GM12878 (cell line): ENCODE results near the gene FOXP1. TPM values are rescaled to one million over a fixed set of nuclear protein-coding genes. Genes with fewer than 3 reads are reported as not detected.

Experiments
- ATAC-seq: fragments of 200-7000 bp; cut with Tn5 transposase; 3 replicates; pipeline ENCODE4 v1.9.1; 2020; ENCODE audit warnings: mild to moderate bottlenecking, moderate library complexity
- BruUV-seq: library from RNA; stranded (reverse); fragments of 400-500 nt; replicated peaks from 2 replicates; lab custom pipeline; 2021; lab: Mats Ljungman, UMichigan
- CTCF ChIA-PET: fragments of 300-600 bp; sonication (Branson Sonifier 250); formaldehyde crosslinking; extraction: SDS; loops from one replicate; lab custom pipeline; 2021; ENCODE audit warnings: inconsistent platforms; lab: Yijun Ruan, JAX
- POLR2A ChIA-PET: fragments of 350-600 bp; formaldehyde crosslinking; extraction: SDS; loops from one replicate; lab custom pipeline; 2021; ENCODE audit warnings: inconsistent platforms; lab: Charles Lee
- RAD21 ChIA-PET: fragments of 300-600 bp; sonication (Branson Sonifier 250); formaldehyde crosslinking; loops from one replicate; lab custom pipeline; 2023; ENCODE audit warnings: antibody characterized with exemption; ENCODE audit not compliant: unreplicated experiment; lab: Charles Lee
- SMC1A ChIA-PET: fragments of 300-600 bp; sonication (Branson Sonifier 250); formaldehyde crosslinking; loops from one replicate; lab custom pipeline; 2023; ENCODE audit not compliant: unreplicated experiment, uncharacterized antibody; lab: Charles Lee
- DNase-seq: peaks from one replicate; pipeline ENCODE4 v3.0.0-alpha.2; 2011; ENCODE audit warnings: low read depth, low spot score
- FAIRE-seq: peaks from 3 replicates; lab custom pipeline; 2011; peaks lifted over from hg19 to GRCh38; lab: Jason Lieb, UNC
- H2AFZ ChIP-seq: 2 replicates; pipeline ENCODE4 v1.6.0; 2011; ENCODE audit warnings: low read depth, low read length, control low read depth; ENCODE audit not compliant: control insufficient read depth
- H3K27ac ChIP-seq: 2 replicates; pipeline ENCODE4 v1.5.1; 2011; ENCODE audit warnings: control low read depth; ENCODE audit not compliant: control insufficient read depth, insufficient read depth
- H3K27me3 ChIP-seq, 2 experiments: replicated peaks in 1 of 2; 2 replicates each; pipeline versions ENCODE4 v1.6.0 to v1.6.1; 2011; ENCODE audit warnings: low read length in 1 of 2; ENCODE audit not compliant: control insufficient read depth in 2 of 2, insufficient read depth in 2 of 2
- H3K36me3 ChIP-seq, 2 experiments: 2 replicates each; pipeline ENCODE4 v1.5.1; 2011; ENCODE audit warnings: low read length in 1 of 2; ENCODE audit not compliant: control insufficient read depth in 2 of 2, insufficient read depth in 2 of 2
- H3K4me1 ChIP-seq: 2 replicates; pipeline ENCODE4 v1.6.1; 2011; ENCODE audit warnings: mild to moderate bottlenecking, low read length, moderate library complexity, mixed read lengths; ENCODE audit not compliant: control insufficient read depth, insufficient read depth
- H3K4me2 ChIP-seq: 2 replicates; pipeline ENCODE4 v1.6.0; 2011; ENCODE audit warnings: control low read depth; ENCODE audit not compliant: control insufficient read depth, insufficient read depth
- H3K4me3 ChIP-seq: fragments of 200-600 bp; sonication (generic); 2 replicates; pipeline ENCODE4 v1.5.1; 2016
- H3K79me2 ChIP-seq: 2 replicates; pipeline ENCODE4 v1.6.0; 2011; ENCODE audit warnings: low read length; ENCODE audit not compliant: control insufficient read depth, insufficient read depth
- H3K9ac ChIP-seq: 2 replicates; pipeline ENCODE4 v1.8.0; 2011; ENCODE audit warnings: low read length, control low read depth, mixed read lengths; ENCODE audit not compliant: control insufficient read depth, insufficient read depth
- H3K9me3 ChIP-seq: replicated peaks from 3 replicates; pipeline ENCODE4 v1.5.1; 2011; ENCODE audit warnings: mild to moderate bottlenecking, low read length; ENCODE audit not compliant: control insufficient read depth, insufficient read depth
- H4K20me1 ChIP-seq: 2 replicates; pipeline ENCODE4 v1.6.0; 2011; ENCODE audit not compliant: control insufficient read depth, insufficient read depth
- ATF2 ChIP-seq: IDR thresholded peaks from 2 replicates; pipeline ENCODE4 v1.6.1; 2012; ENCODE audit warnings: low read length, inconsistent platforms
- ATF7 ChIP-seq: fragments of 450-650 bp; IDR thresholded peaks from 2 replicates; pipeline ENCODE4 v1.6.1; 2016; ENCODE audit warnings: low read depth, mild to moderate bottlenecking
- CBX5 ChIP-seq: sonication (generic); IDR thresholded peaks from 2 replicates; pipeline ENCODE4 v1.6.1; 2016; ENCODE audit warnings: low read depth, moderate library complexity, mild to moderate bottlenecking, inconsistent platforms
- CREM ChIP-seq: IDR thresholded peaks from 2 replicates; pipeline ENCODE4 v1.6.1; 2014; ENCODE audit warnings: antibody characterized with exemption, low read depth
- EED ChIP-seq: sonication (generic); IDR thresholded peaks from 2 replicates; pipeline ENCODE4 v1.6.1; 2016; ENCODE audit warnings: antibody characterized with exemption, low read depth
- ESRRA ChIP-seq: IDR thresholded peaks from 2 replicates; pipeline ENCODE4 v1.6.1; 2012; ENCODE audit warnings: mild to moderate bottlenecking, low read length, improper control_type of control experiment
- FOS ChIP-seq: IDR thresholded peaks from 3 replicates; pipeline ENCODE4 v1.6.1; 2011; ENCODE audit warnings: borderline replicate concordance; ENCODE audit not compliant: insufficient read length; ENCODE audit errors: extremely low read depth
- GATAD2B ChIP-seq: fragments of 450-650 bp; conservative IDR thresholded peaks from 2 replicates; pipeline ENCODE4 v1.6.1; 2017; ENCODE audit warnings: low read depth, mild to moderate bottlenecking, moderate library complexity
- KDM1A ChIP-seq: fragments of 200-600 bp; sonication (generic); IDR thresholded peaks from 2 replicates; pipeline ENCODE4 v1.6.1; 2016; ENCODE audit warnings: borderline replicate concordance
- KLF5 ChIP-seq: fragments of 450-650 bp; IDR thresholded peaks from 2 replicates; pipeline ENCODE4 v1.6.1; 2014; ENCODE audit warnings: mild to moderate bottlenecking; ENCODE audit not compliant: partially characterized antibody
- MTA3 ChIP-seq: IDR thresholded peaks from 2 replicates; pipeline ENCODE4 v1.6.1; 2012; ENCODE audit warnings: low read length, inconsistent platforms, borderline replicate concordance
- NR2C1 ChIP-seq: fragments of 450-650 bp; IDR thresholded peaks from 2 replicates; pipeline ENCODE4 v1.6.1; 2017; ENCODE audit warnings: antibody characterized with exemption, mild to moderate bottlenecking, moderate library complexity
- RFX5 ChIP-seq: IDR thresholded peaks from 2 replicates; pipeline ENCODE4 v1.6.1; 2011; ENCODE audit warnings: low read depth, low read length, improper control_type of control experiment
- RUNX3 ChIP-seq: IDR thresholded peaks from 2 replicates; pipeline ENCODE4 v1.6.1; 2012; ENCODE audit warnings: low read length, inconsistent platforms
- STAT1 ChIP-seq: fragments of 450-650 bp; conservative IDR thresholded peaks from 2 replicates; pipeline ENCODE4 v1.6.1; 2014; ENCODE audit warnings: antibody characterized with exemption, mild to moderate bottlenecking
- WRNIP1 ChIP-seq: IDR thresholded peaks from 2 replicates; pipeline ENCODE4 v1.6.1; 2011; ENCODE audit warnings: low read depth, low read length, improper control_type of control experiment, borderline replicate concordance
- ZNF217 ChIP-seq: fragments of 450-650 bp; IDR thresholded peaks from 2 replicates; pipeline ENCODE4 v1.6.1; 2017; ENCODE audit warnings: antibody characterized with exemption, mild to moderate bottlenecking
- WGBS: methylation state at CpG from one replicate; pipeline ENCODE4 v1.1.6; 2016; ENCODE audit warnings: low lambda C conversion rate; ENCODE audit not compliant: insufficient replicate concordance, insufficient coverage; ENCODE audit errors: missing lambda C conversion rate; 5-methylcytosine and 5-hydroxymethylcytosine counted together
- in situ Hi-C: fragments of 300-500 bp; cut with MboI; formaldehyde crosslinking; loops from 9 replicates; pipeline ENCODE4 v1.14.3; 2018; ENCODE audit warnings: mixed read lengths
- intact Hi-C: fragments of 100-400 bp; cut with micrococcal nuclease; formaldehyde crosslinking; loops from one replicate; pipeline ENCODE4 v1.14.2; 2022; ENCODE audit not compliant: unreplicated experiment
- polyA plus RNA-seq, 11 experiments: library from polyadenylated mRNA; depleted of rRNA in 4 of 11; unstranded in 6 of 11; stranded (reverse) in 5 of 11; fragments of >200 nt; fragmentation: Nextera tagmentation in 4 of 11; fragmentation: Illumina TruSeq in 1 of 11; extraction: Ambion mirVana in 4 of 11; extraction: Trizol in 1 of 11; gene quantifications; 1 replicate in 1 of 11; 2 replicates in 10 of 11; pipeline versions ENCODE4 v1.2.1 to v1.2.3, GENCODE V29; 2011 to 2016; ENCODE audit warnings: inconsistent platforms in 2 of 11, missing spikeins in 2 of 11, low read depth in 1 of 11
- total RNA-seq, 4 experiments: library from RNA; depleted of rRNA in 3 of 4; stranded (reverse); fragments of >200 nt in 3 of 4; fragmentation: Illumina TruSeq in 1 of 4; extraction: Trizol in 1 of 4; gene quantifications; 2 replicates each; pipeline versions ENCODE4 v1.2.1 to v1.2.3, GENCODE V29; 2013 to 2021

Gene FOXP1
- total and polyA plus RNA-seq, 10 of the 15 experiments (the other 5 are each of a cell fraction or from before 2014, with no cell fraction given): 0.05 to 1.6 (median 0.20) TPM; not detected in 1

- SMC1A ChIA-PET: no interaction called here
- CTCF ChIA-PET: no interaction called here
- H3K9ac ChIP-seq: no peak overlapping the region
Measured at GRCh38 chr3:70926835-70927234, 656.7 kb downstream of the FOXP1 start.

More at GRCh38 chr3:70926835-70927234, 656.7 kb downstream of the FOXP1 start:
- no peak for FAIRE-seq
- in situ Hi-C loops: no loop called here
- no peak overlapping the region for H3K4me2 ChIP-seq
- no TSS peak for BruUV-seq
- RAD21 ChIA-PET: no interaction called here
- ATAC-seq: no peak
- intact Hi-C loops: no loop called here
- H3K4me1 ChIP-seq: no peaks in the 10 kb centered on the region
- TF ChIP-seq ZNF217 (no peak), ATF7 (no peak), NR2C1 (no peak), WRNIP1 (no peak), ATF2 (no peak), KDM1A (no peak), CREM (no peak), RUNX3 (no peak), ESRRA (no peak), KLF5 (no peak), FOS (no peak), CBX5 (no peak), MTA3 (no peak), EED (no peak), RFX5 (no peak), STAT1 (no peak), GATAD2B (no peak)
- H4K20me1 ChIP-seq: no peaks in the 10 kb centered on the region
- no peaks in the 10 kb centered on the region for H3K27me3 ChIP-seq
- H3K27ac ChIP-seq: no peak overlapping the region
- POLR2A ChIA-PET: no interaction called here
- no peaks in the 10 kb centered on the region for H3K36me3 ChIP-seq
- no peak overlapping the region for H3K4me3 ChIP-seq
- no peaks in the 10 kb centered on the region for H3K9me3 ChIP-seq
- no peak overlapping the region for H2AFZ ChIP-seq
- WGBS: 9% methylated on average over 7 of the region's 7 CpGs
- H3K79me2 ChIP-seq: no peaks in the 10 kb centered on the region
- no peak for DNase-seq
